GM12873 (cell line): Measurements from ENCODE around the gene PHETA2.

Source experiments
- CTCF ChIP-seq: IDR thresholded peaks from 2 replicates; pipeline ENCODE4 v1.5.1; 2012; ENCODE audit warnings: low read depth, mild to moderate bottlenecking, moderate library complexity, low read length, control low read depth; ENCODE audit not compliant: insufficient read depth; ENCODE audit errors: missing control alignments

PHETA2 gene

DNA sequence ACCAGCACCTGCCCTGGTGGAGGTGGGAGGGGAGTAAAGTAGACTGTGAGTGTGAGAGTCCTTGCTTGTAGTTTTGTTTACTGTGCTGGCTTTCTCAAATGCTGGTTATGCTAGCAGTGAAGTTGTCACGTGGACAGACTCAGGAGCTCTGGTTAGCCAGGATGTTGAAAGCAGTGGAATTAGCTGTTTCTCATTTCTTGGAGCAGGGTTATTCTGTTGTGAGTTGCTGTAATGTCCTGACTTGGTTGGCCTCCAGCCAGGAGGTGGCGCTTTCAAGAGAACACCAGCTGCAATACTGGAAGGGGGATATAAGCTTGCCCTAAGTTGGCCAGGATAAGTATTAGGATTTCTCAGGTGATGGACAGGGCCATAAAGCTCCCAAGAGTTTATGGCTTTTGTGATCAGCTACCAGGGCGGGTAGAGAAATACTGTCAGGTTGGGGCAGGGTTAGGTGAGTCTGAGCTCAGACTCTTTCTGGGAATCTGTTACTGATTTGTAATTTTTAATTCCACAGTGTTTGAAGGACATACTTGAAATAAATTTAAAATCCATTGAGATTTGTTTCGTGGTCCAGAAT is 42.9 kb downstream of the PHETA2 start:
- TF ChIP-seq CTCF, result no peak

DNA sequence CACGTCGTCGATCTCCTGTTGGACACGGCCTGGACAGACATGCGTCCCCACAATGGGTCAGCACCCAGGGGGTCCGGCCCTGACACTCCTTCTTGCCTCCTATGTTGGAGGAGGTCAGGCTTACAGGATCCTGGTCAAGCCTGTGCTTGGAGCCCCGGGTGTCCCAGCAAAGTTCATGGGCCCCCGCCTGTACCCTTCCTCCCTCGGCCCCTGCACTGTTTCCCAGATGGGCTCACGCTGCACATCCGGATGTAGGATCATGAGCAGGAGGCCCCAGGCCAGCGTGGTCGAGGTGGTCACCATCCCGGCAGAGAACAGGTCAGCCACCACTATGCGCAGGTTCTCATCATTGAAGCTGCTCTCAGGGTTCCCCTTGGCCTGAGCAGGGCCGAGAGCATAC is 53.6 kb downstream of the PHETA2 start:
- TF ChIP-seq CTCF, result no peak
